Activated naive CD8-positive, alpha-beta T cell treated with anti-CD3 and anti-CD28 coated beads, Interleukin-2, amount 50 U/mL, for 16 hours (primary cell): ENCODE measurements around the gene CACNA1I.
"Not testable (repeated sequence)": the region's sequence is repeated elsewhere in the genome, so short reads cannot be mapped to it uniquely, and the experiment has no call there.

Source experiments
- DNase-seq: peaks from one replicate; pipeline ENCODE4 v3.0.0-alpha.2; 2020; ENCODE audit warnings: low read depth, low spot score

CACNA1I gene

GRCh38 chr22:39570665-39571064 lies at the start of gene CACNA1I:
Gene CACNA1I (plus strand): TSS chr22:39570753. CDS start chr22:39570753, 0 bp downstream.
- DNase-seq: no peak

GRCh38 chr22:39521106-39521885 lies 49.3 kb upstream of the CACNA1I start:
- not testable (repeated sequence) for DNase-seq

GRCh38 chr22:39522091-39522490 lies 48.5 kb upstream of the CACNA1I start:
- not testable (repeated sequence) for DNase-seq

- no peak for DNase-seq
Measured at GRCh38 chr22:39522567-39523300, 47.8 kb upstream of the CACNA1I start.

GRCh38 chr22:39524089-39524752 lies 46.3 kb upstream of the CACNA1I start:
- no peak for DNase-seq

- DNase-seq: no peak
Measured at GRCh38 chr22:39524753-39525657, 45.5 kb upstream of the CACNA1I start.

- no peak for DNase-seq
Measured at GRCh38 chr22:39525658-39525975, 44.9 kb upstream of the CACNA1I start.

- no peak for DNase-seq
Measured at GRCh38 chr22:39526736-39527171, 43.8 kb upstream of the CACNA1I start.

GRCh38 chr22:39527481-39527961 lies 43.0 kb upstream of the CACNA1I start:
- no peak for DNase-seq

- no peak for DNase-seq
Measured at GRCh38 chr22:39528080-39528661, 42.4 kb upstream of the CACNA1I start.

- DNase-seq: peak; percentile 77
Measured at GRCh38 chr22:39528681-39529486, 41.7 kb upstream of the CACNA1I start.

GRCh38 chr22:39529487-39529851 lies 41.1 kb upstream of the CACNA1I start:
- DNase-seq: no peak

- DNase-seq: no peak
Measured at GRCh38 chr22:39530116-39530515, 40.4 kb upstream of the CACNA1I start.

- DNase-seq: no peak
Measured at GRCh38 chr22:39530692-39531331, 39.7 kb upstream of the CACNA1I start.

- peak; percentile 99 for DNase-seq
Measured at GRCh38 chr22:39532215-39533073, 38.1 kb upstream of the CACNA1I start, which contains the start of gene RPS19BP1. Gene RPS19BP1 (minus strand): TSS chr22:39532748. CDS start chr22:39532738, 10 bp downstream.

- DNase-seq: no peak
Measured at GRCh38 chr22:39534092-39534506, 36.5 kb upstream of the CACNA1I start.

GRCh38 chr22:39534591-39535356 lies 35.8 kb upstream of the CACNA1I start:
- DNase-seq: peak; percentile 60

GRCh38 chr22:39535357-39535725 lies 35.2 kb upstream of the CACNA1I start:
- no peak for DNase-seq
